Skeletal muscle cell (primary cell): ENCODE results near the gene CUX1.
"Not testable (repeated sequence)": the region's sequence is repeated elsewhere in the genome, so short reads cannot be mapped to it uniquely, and the experiment has no call there.

ENCODE experiments used
- DNase-seq: peaks from one replicate; pipeline ENCODE4 v3.0.0-alpha.2; 2010; ENCODE audit warnings: low read depth
- H3K4me3 ChIP-seq: 2 replicates; pipeline ENCODE4 v1.5.1; 2011; ENCODE audit warnings: low read depth, mild to moderate bottlenecking, control low read depth, low read length, moderate library complexity

CUX1 gene

GRCh38 chr7:101905203-101905865 is 87.9 kb downstream of the CUX1 start:
- DNase-seq: no peak
- H3K4me3 ChIP-seq: no peak overlapping the region

DNA sequence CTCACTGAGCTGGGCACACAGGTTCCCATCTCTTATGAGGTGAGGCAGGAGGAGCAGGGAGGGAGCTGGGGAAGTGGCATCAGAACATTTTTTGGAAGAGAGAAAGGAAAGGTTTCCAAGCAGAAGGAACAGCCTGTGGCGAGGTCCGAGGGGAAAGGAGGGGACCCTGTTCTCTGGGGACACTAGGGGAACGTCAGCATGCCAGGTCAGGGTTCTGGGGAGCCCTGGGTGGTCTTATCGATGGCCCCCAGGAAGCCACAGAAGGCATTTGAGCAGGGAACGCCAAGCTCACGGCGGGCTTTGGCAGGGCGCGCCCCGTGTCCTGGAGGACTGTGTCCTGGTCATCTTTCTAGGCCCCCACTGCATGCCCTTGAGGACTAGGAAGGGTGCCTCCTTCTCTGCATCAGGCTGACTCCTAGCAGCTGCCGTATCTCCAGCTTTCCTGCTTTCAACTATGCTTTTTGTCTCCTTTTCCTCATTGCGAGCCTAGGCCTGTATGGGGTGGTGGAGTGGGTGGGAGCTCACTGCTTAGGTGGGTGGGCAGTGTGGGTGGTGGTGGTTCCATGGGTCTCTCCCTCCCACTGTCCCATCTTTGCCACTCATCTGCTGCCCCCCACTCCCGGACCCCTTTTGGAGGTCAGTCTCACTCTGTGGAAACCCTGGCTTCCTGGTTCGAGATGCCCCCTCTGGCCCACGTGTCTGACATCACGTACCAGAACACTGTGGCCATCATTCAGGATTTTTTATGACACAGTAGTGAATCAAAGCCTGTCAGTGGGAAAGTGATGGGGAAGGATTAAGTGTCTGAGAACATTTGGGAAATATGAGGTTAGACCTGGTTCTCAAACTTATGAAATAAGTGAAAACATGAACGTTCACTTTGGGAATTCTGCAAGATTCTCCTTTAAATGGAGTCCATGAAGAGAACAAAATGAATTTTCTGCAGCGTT is 89.1 kb downstream of the CUX1 start:
- DNase-seq: no peak
- no peak overlapping the region for H3K4me3 ChIP-seq

DNA sequence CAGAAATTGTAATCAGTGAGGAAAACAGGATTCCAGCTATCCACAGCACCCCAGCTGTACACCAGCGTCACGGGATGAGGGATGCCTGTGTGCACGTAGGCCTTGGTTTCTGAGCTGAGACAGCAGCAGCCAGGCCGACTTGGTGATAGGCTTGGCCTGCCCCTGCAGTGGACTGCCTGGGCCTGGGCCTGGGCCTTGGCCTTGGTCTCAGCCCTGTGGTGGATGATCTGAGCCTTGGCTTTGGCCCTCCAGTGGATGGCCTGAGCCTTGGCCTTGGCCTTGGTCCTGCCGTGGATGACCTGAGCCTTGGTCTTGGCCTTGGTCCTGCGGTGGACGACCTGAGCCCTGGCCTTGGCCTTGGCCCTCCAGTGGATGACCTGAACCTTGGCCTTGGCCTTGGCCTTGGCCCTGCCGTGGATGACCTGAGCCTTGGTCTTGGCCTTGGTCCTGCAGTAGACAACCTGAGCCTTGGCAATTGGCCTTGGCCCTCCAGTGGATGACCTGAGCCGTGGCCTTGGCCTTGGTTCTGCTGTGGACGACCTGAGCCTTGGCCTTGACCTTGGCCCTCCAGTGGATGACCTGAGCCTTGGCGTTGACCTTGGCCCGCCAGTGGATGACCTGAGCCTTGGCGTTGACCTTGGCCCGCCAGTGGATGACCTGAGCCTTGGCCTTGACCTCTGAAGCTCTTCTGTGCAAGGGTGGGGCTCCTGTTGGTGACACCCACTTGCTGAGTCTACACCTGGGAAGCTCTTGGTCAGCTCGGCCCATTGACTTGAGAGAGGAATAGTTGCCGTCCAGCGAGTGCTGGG is 93.8 kb downstream of the CUX1 start:
- no peak overlapping the region for H3K4me3 ChIP-seq
- DNase-seq: no peak

GRCh38 chr7:101911800-101912715 is 94.6 kb downstream of the CUX1 start:
- no peak overlapping the region for H3K4me3 ChIP-seq
- peak; percentile 74 for DNase-seq

GRCh38 chr7:101912716-101913110 is 95.3 kb downstream of the CUX1 start:
- DNase-seq: no peak
- H3K4me3 ChIP-seq: no peak overlapping the region

DNA sequence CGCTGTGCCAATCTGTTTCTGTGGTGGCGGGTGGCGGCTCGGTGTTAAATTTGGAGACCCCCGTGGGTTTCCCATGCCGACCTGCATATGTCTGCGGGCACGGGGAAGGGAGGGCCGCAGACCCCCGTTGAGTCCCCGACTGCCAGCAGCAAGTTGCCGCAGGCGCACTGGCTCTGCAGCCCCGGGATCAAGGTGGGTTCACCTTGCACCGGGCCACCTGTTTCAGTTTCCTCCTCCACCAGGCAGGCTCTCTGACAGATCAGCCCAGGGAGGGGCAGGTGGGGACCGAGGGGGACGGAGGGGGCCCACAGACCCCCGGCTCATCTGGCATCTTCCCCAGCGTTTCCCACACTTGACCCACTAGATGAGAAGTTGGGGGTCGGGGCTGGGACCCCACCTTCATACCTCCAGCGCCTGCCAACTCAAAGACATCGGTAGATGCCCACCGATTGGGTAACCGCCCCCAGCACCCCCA is 95.9 kb downstream of the CUX1 start:
- no peak for DNase-seq
- no peak overlapping the region for H3K4me3 ChIP-seq

DNA sequence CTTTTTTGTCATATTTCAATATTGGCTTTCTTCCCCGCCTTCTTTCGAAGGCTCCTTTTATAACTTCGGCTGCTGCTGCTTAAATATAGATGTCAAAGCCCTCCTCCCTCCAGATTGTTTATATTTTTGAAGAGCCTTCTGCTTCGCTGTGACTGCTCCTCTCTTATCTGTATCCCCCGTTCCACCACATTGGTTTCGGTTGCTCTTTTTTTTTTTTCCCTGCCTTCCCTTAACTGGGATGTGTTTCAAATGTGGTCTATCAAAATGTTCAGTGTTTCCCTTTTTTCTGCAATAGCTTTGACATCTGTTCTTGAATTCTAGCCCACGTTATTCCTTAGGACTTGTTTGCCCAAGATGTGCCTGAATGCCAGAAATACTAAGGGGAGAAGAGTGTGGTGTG is 96.4 kb downstream of the CUX1 start:
- DNase-seq: no peak
- no peak overlapping the region for H3K4me3 ChIP-seq

- no peak overlapping the region for H3K4me3 ChIP-seq
- DNase-seq: no peak
Observed at GRCh38 chr7:101915000-101915399, 97.6 kb downstream of the CUX1 start.

- DNase-seq: no peak
Observed at GRCh38 chr7:101916041-101916800, 98.8 kb downstream of the CUX1 start.

DNA sequence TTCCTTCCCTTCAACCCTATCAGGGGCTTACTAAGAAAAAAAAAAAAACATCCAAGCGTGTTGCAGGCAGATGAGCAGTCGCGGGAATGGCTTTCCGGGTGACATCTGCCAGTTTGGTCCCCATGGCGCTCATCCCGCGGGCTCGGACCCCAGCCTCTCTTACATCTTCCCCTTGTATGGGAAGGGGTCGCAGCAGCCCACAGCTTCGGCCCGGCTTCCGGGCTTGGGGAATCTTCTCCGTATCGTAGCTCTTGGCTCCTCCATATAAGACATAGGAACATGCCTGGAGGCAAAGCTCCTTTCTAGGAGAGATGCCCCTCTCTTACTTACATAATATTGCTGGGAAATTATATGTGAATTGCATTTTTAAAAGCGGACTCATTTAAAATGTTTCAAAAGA is 99.5 kb downstream of the CUX1 start:
- H3K4me3 ChIP-seq: no peak overlapping the region
- no peak for DNase-seq

More at GRCh38 chr7:101916041-101916800, 98.8 kb downstream of the CUX1 start:
- H3K4me3 ChIP-seq: no peak overlapping the region

DNA sequence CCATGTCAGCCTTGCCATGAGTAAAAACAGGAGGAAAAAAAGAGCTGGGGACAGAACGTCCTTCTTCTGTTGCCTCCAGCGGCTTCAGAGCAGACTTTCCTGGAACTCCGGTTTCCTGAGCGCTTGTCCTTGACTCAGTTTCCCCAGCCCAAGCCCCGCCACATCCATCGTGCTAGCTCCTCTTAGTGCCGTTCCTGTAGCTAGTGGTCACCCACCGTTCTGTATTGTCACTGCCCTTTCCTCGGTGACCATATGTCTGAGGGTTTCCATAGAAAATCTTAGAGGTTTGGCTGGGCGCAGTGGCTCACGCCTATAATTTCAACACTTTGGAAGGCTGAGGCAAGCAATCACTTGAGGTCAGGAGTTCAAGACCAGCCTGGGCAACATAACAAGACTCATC is 100.1 kb downstream of the CUX1 start:
- DNase-seq: no peak
- H3K4me3 ChIP-seq: no peak overlapping the region

DNA sequence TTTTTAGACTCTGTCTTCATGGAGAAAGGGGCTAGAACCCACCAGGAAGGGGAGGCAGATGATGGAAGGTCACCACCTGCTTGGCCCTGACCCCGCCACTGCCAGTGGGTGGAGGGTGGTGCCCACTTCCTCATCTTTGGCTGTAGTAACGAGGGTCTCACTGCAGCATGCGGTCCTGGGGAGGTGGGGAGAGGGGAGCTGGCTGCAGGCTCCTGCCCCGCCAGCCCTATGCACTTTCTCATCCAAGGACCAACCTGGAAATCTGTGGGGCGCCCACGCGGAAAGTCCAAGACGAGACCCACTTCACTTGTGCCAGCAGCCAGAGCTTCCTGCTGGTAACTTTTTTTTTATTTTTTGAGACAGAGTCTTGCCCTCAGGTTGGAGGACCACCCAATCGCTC is 101.0 kb downstream of the CUX1 start:
- DNase-seq: no peak
- no peak overlapping the region for H3K4me3 ChIP-seq

DNA sequence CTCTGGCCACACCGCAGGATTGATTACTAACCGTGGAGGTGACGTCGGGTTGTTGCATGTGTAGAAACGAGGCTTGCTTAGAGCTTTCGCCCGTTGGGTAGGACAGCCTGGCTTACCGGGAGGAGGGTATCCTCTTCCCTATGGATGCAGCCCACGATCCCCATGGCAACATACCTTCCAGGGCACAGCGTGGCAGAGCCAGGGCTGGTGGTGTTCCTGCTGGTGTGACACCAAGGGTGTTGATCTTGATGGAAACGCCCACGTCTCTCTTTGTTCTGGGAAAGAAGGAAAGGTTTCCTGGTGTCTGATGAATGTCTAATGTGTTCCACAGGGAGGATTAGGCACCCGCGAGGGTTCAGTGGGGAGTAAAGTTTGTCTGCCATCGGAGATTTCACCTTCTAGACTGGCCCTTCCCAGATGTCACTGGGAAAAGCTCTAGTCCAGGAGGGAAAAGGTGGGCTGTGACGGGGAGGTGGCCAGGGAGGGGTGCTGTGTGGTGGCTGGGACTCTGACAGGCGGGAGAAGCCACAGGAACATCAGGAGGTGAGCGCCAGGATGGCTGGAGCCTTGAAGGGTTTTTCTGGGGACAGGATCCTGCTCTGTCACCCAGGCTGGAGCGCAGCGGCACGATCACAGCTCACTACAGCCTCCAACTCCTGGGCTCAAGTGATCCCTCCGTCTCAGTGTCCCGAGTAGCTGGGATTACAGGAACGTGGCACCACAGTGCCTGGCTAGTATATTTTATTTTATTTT is 102.1 kb downstream of the CUX1 start:
- H3K4me3 ChIP-seq: no peak overlapping the region
- no peak for DNase-seq

DNA sequence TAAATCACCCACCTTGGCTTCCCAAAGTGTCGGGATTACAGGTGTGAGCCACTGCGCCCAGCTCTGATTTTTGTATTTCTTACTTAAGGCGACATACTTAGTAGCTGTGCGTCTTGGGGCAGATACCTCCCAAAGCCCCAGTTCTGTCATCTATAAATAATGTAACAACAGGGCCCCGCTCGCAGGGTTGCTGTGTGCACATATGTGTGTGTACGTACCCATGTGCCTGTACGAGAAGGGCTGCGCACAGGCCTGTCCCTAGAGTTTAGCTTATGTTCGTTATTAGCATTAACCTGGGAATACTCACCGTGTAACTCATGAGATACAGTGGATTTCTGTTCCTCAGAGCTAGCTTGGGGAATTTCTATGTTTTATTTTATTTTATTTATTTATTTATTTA is 103.6 kb downstream of the CUX1 start:
- no peak overlapping the region for H3K4me3 ChIP-seq
- no peak for DNase-seq

- not testable (repeated sequence) for H3K4me3 ChIP-seq, DNase-seq
Observed at GRCh38 chr7:101921546-101922489, 104.4 kb downstream of the CUX1 start.
